NCI-H1436 (cell line): Measurements from ENCODE around the gene TTC9.

Experiments
- DNase-seq: peaks from one replicate; lab custom pipeline; 2025; lab: John Stamatoyannopoulos, UW

Gene TTC9

GRCh38 chr14:70645892-70646291 lies 4.2 kb downstream of the TTC9 start:
- no peak for DNase-seq

DNA sequence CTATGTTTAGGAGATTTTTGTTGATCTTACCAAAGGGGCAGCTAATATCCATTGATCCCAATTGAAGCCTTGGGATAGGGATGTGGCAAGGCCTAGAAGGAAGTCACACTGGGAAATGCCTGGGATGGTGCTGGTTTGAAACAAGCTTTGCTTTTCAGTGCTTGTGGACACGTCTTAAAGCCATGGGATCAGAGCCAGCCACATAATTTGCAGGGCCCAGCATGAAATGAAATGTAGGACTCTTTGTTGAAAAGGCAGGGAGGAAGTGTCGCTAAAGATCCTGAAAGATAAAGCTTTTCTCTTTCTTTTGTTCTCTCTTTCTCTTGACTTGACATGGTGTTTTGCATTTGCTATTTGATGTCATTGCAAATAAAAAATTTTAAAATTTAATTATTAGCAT lies 5.0 kb downstream of the TTC9 start:
- no peak for DNase-seq

- no peak for DNase-seq
Observed at GRCh38 chr14:70648346-70648745, 6.6 kb downstream of the TTC9 start.

DNA sequence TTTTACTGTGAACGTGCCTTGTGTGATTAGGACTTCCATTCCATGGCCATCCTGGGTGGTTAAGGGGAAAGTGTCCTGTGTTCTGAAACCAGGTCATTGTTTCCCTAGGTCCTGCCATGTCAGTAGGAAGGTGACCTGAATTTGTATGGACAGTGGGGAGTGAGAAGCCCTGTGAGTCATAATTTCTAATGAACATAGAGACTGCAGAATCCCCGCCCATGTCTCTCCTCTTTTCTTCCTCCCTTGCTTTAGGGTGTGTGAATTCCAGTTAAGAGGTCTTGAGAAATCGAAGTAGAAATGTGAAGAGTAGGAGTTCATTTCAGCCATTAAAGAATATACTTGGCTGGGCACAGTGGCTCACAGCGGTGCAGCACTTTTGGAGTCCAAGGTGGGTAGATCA lies 8.1 kb downstream of the TTC9 start:
- DNase-seq, result no peak

- no peak for DNase-seq
Observed at GRCh38 chr14:70651522-70651921, 9.8 kb downstream of the TTC9 start.

DNA sequence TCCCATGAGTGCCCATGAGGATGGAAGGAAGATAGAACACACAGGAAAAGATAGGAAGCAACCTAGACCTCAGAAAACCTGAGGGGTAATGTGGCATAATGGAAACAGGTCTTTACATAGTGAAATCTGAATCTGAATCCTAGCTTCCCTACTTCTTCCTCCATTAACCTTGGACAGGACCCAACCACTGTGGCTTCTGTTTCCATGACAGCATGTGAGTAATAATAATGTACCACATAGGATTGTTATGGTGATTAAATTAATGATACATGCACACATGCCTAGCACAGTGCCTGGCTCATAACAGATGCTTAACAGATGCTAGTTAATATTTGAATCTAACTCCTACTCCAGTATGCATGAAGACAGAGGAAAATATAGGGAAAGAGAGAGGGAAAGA lies 11.2 kb downstream of the TTC9 start:
- DNase-seq, result no peak

GRCh38 chr14:70653662-70654061 lies 11.9 kb downstream of the TTC9 start:
- DNase-seq, result no peak

GRCh38 chr14:70654632-70655031 lies 12.9 kb downstream of the TTC9 start:
- no peak for DNase-seq

GRCh38 chr14:70655110-70655826 lies 13.6 kb downstream of the TTC9 start:
- DNase-seq, result no peak

- no peak for DNase-seq
Observed at GRCh38 chr14:70658899-70659298, 17.2 kb downstream of the TTC9 start.

- DNase-seq, result no peak
Observed at GRCh38 chr14:70660967-70661893, 19.5 kb downstream of the TTC9 start.

- DNase-seq, result no peak
Observed at GRCh38 chr14:70662080-70662479, 20.4 kb downstream of the TTC9 start.

GRCh38 chr14:70662816-70663215 lies 21.1 kb downstream of the TTC9 start:
- no peak for DNase-seq

GRCh38 chr14:70663707-70664179 lies 22.0 kb downstream of the TTC9 start:
- DNase-seq, result no peak

- no peak for DNase-seq
Observed at GRCh38 chr14:70664698-70665447, 23.2 kb downstream of the TTC9 start.

DNA sequence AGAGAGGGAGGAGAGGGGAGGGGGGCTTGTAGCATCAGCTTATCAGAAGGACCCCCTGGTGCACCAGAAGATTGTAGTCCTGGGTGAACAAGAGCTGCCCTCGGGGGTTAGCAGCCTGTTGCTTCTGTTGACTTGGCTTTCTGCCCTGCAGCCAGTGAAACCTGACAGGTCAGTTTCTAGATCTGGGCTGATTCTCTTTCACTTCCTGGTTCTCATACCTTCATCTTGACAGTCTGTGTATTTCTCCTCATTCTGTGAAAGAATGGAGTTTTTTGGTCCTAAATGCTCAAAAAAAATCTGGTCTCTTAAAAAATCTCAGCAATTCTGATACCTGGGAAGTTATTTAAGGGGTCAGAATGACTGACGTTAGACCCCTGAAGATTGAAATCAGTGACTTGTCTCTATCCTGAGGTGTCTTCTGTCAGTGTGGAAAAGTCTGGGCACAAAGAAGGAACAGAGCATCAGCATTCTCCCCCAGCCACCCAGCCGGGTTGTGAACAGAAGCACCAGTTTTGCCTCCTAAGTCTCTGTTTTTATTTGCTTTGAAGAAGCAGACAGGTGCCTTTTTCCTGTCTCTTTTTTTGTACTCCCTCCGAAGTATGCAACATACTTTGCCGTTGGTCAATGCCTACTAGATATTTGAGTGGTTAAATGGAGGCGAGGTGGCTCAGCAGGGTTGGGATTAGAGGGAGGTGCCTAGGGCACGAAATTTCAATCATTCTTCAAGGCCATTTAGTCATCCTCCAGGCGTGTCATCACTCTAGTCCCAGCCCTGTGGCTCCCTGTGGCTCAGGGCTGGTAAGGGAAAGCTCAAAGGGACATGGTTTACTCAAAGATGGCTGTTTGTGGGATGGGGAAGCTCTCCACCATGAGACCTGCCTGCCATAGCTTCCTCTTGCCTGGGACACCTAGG lies 24.0 kb downstream of the TTC9 start:
- no peak for DNase-seq

- no peak for DNase-seq
Observed at GRCh38 chr14:70666361-70666686, 24.6 kb downstream of the TTC9 start.

GRCh38 chr14:70670992-70671651 lies 29.4 kb downstream of the TTC9 start:
- no peak for DNase-seq

DNA sequence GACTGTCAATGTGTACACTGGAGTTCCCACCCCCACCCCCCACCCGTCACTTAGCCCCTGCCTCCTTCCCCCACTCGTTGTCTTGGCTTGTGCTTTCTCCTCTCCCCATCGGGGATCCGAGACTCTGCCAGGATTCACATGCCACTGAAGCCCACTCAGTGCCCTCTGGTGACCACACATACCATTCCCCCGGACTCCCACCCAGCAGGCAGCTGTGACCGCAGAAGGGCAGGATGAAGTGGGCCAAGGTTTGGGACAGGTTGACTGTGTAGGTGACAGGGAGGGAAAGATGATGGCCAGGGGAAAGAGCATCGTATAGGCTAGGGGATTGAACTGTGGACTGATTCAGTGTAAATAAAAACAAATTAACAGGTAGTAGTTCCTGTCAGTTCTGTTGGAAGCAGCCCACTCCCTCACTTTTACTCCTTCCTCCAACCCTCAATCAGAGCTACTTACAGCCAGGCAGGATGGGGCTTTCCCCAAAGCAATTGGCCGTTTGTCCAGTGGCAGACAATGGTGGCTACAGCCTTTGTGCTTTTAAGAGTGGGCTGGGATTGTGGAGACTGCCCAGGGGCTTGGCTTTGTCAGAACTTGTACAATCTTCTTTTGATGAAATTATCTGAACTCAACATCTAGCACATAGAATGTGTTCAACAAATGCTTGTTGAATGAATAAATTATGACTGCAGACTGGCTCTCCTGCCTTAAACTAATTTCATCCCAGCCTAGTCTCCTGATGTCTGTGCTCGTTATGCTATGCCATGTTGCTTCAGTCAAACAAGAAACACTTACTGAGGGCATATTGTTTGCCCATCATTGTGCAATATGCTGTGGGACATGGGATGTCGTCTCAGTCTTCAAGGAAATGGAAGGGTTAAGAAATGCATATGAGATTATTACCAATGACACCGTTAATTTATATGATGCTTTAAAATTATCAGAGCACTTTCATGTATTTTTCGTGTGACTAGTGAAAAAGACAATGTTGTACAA lies 30.2 kb downstream of the TTC9 start:
- DNase-seq, result no peak

GRCh38 chr14:70677341-70677740 lies 35.6 kb downstream of the TTC9 start:
- no peak for DNase-seq
